ENCODE data around the gene UGT1A6. TPM values are rescaled to one million over a fixed set of nuclear protein-coding genes. Genes with fewer than 3 reads are reported as not detected.

UGT1A6 gene
- total and polyA plus RNA-seq, 2 donors (not counting 3 experiments of a cell fraction or from before 2014, with no cell fraction given) = not detected

- no peaks in the 10 kb centered on the region for H4K20me1 ChIP-seq (replicated peaks; ENCODE audit: control insufficient read depth, extremely low read depth, insufficient read depth, low read length)
- TF ChIP-seq CTCF (IDR thresholded peaks at IDR 0.05; ENCODE audit: extremely low read depth in 1 of 2, insufficient read depth in 1 of 2, low read depth in 1 of 2, low read length in 2 of 2) = no peak
- no peak for TF ChIP-seq FOS (IDR thresholded peaks at IDR 0.05; ENCODE audit: borderline replicate concordance, insufficient read depth, low read length)
- TF ChIP-seq GATA2 (IDR thresholded peaks at IDR 0.05; ENCODE audit: insufficient read depth, insufficient read length, low read depth, low read length) = no peak
- BruUV-seq (replicated peaks) = no TSS peak
- H3K36me3 ChIP-seq (ENCODE audit: control insufficient read depth in 2 of 2, extremely low read depth in 1 of 2, insufficient read depth in 2 of 2, low read length in 2 of 2) = no peaks in the 10 kb centered on the region
- ChIA-PET CTCF (no interaction called here), POLR2A (no interaction called here)
- H3K4me1 ChIP-seq (ENCODE audit: control insufficient read depth, extremely low read depth, insufficient read depth, low read length) = no peaks in the 10 kb centered on the region
- no peak for DNase-seq (ENCODE audit: low read depth, low spot score)
- H3K79me2 ChIP-seq (ENCODE audit: control insufficient read depth, insufficient read depth, low read length) = no peaks in the 10 kb centered on the region
- no peak overlapping the region for H3K4me2 ChIP-seq (ENCODE audit: insufficient read depth, low read length)
- H3K9me3 ChIP-seq (replicated peaks; ENCODE audit: control insufficient read depth, insufficient read depth, low read length) = no peaks in the 10 kb centered on the region
- no peak overlapping the region for H3K9ac ChIP-seq (replicated peaks; ENCODE audit: extremely low read depth, insufficient read depth, low read length)
- intact Hi-C loops (cut with micrococcal nuclease) (no loop called here), dilution Hi-C loops (cut with MboI; ENCODE audit: extremely low pct_ligation_motif_present, low sequenced_read_pairs) (no loop called here)
- no peaks in the 10 kb centered on the region for H3K27me3 ChIP-seq (ENCODE audit: control insufficient read depth in 2 of 2, insufficient read depth in 2 of 2, low read length in 2 of 2)
- H2AFZ ChIP-seq (ENCODE audit: low read depth, low read length) = no peak overlapping the region
- no peak overlapping the region for H3K4me3 ChIP-seq (replicated peaks in 1 of 3; ENCODE audit: insufficient read depth in 1 of 3, low read depth in 1 of 3, low read length in 3 of 3)
- no peak for FAIRE-seq
- no peaks in the 10 kb centered on the region for H3K9me1 ChIP-seq (replicated peaks; ENCODE audit: control insufficient read depth, extremely low read depth, insufficient read depth, low read length)
- H3K27ac ChIP-seq (ENCODE audit: insufficient read depth, low read depth, low read length) = no peak overlapping the region
Observed at GRCh38 chr2:233816334-233816733, 123.6 kb downstream of the UGT1A6 start.

GRCh38 chr2:233816771-233817170, 124.1 kb downstream of the UGT1A6 start:
- no peak overlapping the region for H3K4me2 ChIP-seq (ENCODE audit: insufficient read depth, low read length)
- FAIRE-seq (no peak), DNase-seq (ENCODE audit: low read depth, low spot score) (no peak)
- H3K36me3 ChIP-seq (ENCODE audit: control insufficient read depth in 2 of 2, extremely low read depth in 1 of 2, insufficient read depth in 2 of 2, low read length in 2 of 2) = no peaks in the 10 kb centered on the region
- no peak overlapping the region for H3K4me3 ChIP-seq (replicated peaks in 1 of 3; ENCODE audit: insufficient read depth in 1 of 3, low read depth in 1 of 3, low read length in 3 of 3)
- H3K9me3 ChIP-seq (replicated peaks; ENCODE audit: control insufficient read depth, insufficient read depth, low read length) = no peaks in the 10 kb centered on the region
- TF ChIP-seq POLR2A (IDR thresholded peaks at IDR 0.05; ENCODE audit: low read depth, low read length) (no peak), JUN (IDR thresholded peaks at IDR 0.05; ENCODE audit: borderline replicate concordance, insufficient read depth, insufficient read length, low read depth) (no peak), MYC (IDR thresholded peaks at IDR 0.05; ENCODE audit: low read depth, low read length) (no peak), GATA2 (IDR thresholded peaks at IDR 0.05; ENCODE audit: insufficient read depth, insufficient read length, low read depth, low read length) (no peak), POLR2AphosphoS5 (IDR thresholded peaks at IDR 0.05; ENCODE audit: insufficient read depth, low read depth, low read length) (no peak), EZH2 (IDR thresholded peaks at IDR 0.05; ENCODE audit: borderline replicate concordance, low read depth, low read length, severe bottlenecking) (no peak), FOS (IDR thresholded peaks at IDR 0.05; ENCODE audit: borderline replicate concordance, insufficient read depth, low read length) (no peak), CTCF (IDR thresholded peaks at IDR 0.05; ENCODE audit: extremely low read depth in 1 of 2, insufficient read depth in 1 of 2, low read depth in 1 of 2, low read length in 2 of 2) (no peak)
- TF ChIP-seq, protein P1, sequence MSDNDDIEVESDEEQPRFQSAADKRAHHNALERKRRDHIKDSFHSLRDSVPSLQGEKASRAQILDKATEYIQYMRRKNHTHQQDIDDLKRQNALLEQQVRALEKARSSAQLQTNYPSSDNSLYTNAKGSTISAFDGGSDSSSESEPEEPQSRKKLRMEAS (IDR thresholded peaks at IDR 0.05; ENCODE audit: insufficient read depth, insufficient read length) = no peak
- ChIA-PET CTCF (no interaction called here), POLR2A (no interaction called here)
- no peaks in the 10 kb centered on the region for H3K9me1 ChIP-seq (replicated peaks; ENCODE audit: control insufficient read depth, extremely low read depth, insufficient read depth, low read length)
- H2AFZ ChIP-seq (ENCODE audit: low read depth, low read length) = no peak overlapping the region
- H3K79me2 ChIP-seq (ENCODE audit: control insufficient read depth, insufficient read depth, low read length) = no peaks in the 10 kb centered on the region
- H3K4me1 ChIP-seq (ENCODE audit: control insufficient read depth, extremely low read depth, insufficient read depth, low read length) = no peaks in the 10 kb centered on the region
- H3K27me3 ChIP-seq (ENCODE audit: control insufficient read depth in 2 of 2, insufficient read depth in 2 of 2, low read length in 2 of 2) = no peaks in the 10 kb centered on the region
- H3K9ac ChIP-seq (replicated peaks; ENCODE audit: extremely low read depth, insufficient read depth, low read length) = no peak overlapping the region
- dilution Hi-C loops (cut with MboI; ENCODE audit: extremely low pct_ligation_motif_present, low sequenced_read_pairs) = no loop called here
- intact Hi-C loops (cut with micrococcal nuclease) = no loop called here
- BruUV-seq (replicated peaks) = no TSS peak
- no peak overlapping the region for H3K27ac ChIP-seq (ENCODE audit: insufficient read depth, low read depth, low read length)
- no peaks in the 10 kb centered on the region for H4K20me1 ChIP-seq (replicated peaks; ENCODE audit: control insufficient read depth, extremely low read depth, insufficient read depth, low read length)
